HG02981 (cell line): Measurements from ENCODE around the gene NXN.
"Not testable (repeated sequence)": the region's sequence is repeated elsewhere in the genome, so short reads cannot be mapped to it uniquely, and the experiment has no call there.

Experiments used
- ATAC-seq: cut with Tn5 transposase; IDR thresholded peaks from one replicate; pipeline ENCODE4 v1.9.1; 2021; ENCODE audit warnings: mild to moderate bottlenecking, moderate library complexity; ENCODE audit not compliant: unreplicated experiment

The NXN gene

GRCh38 chr17:867238-867637 is 112.3 kb downstream of the NXN start:
- not testable (repeated sequence) for ATAC-seq

GRCh38 chr17:866568-867103 is 112.9 kb downstream of the NXN start:
- no peak for ATAC-seq

GRCh38 chr17:864315-864714 is 115.3 kb downstream of the NXN start:
- no peak for ATAC-seq

GRCh38 chr17:863880-864279 is 115.7 kb downstream of the NXN start:
- no peak for ATAC-seq

- no peak for ATAC-seq
Measured at GRCh38 chr17:862582-862981, 117.0 kb downstream of the NXN start.

- no peak for ATAC-seq
Measured at GRCh38 chr17:861364-861763, 118.2 kb downstream of the NXN start.

GRCh38 chr17:860805-861204 is 118.8 kb downstream of the NXN start:
- ATAC-seq, result no peak

- ATAC-seq, result no peak
Measured at GRCh38 chr17:859824-860195, 119.8 kb downstream of the NXN start.

- no peak for ATAC-seq
Measured at GRCh38 chr17:859061-859823, 120.3 kb downstream of the NXN start.

- no peak for ATAC-seq
Measured at GRCh38 chr17:856149-856548, 123.4 kb downstream of the NXN start.

- ATAC-seq, result no peak
Measured at GRCh38 chr17:855569-855968, 124.0 kb downstream of the NXN start.

- not testable (repeated sequence) for ATAC-seq
Measured at GRCh38 chr17:852850-853249, 126.7 kb downstream of the NXN start.

GRCh38 chr17:852349-852748 is 127.2 kb downstream of the NXN start:
- no peak for ATAC-seq

GRCh38 chr17:851924-852323 is 127.7 kb downstream of the NXN start:
- no peak for ATAC-seq

GRCh38 chr17:850851-851763 is 128.5 kb downstream of the NXN start:
- no peak for ATAC-seq

- ATAC-seq, result no peak
Measured at GRCh38 chr17:850086-850850, 129.3 kb downstream of the NXN start.

GRCh38 chr17:848402-848801 is 131.2 kb downstream of the NXN start:
- ATAC-seq, result no peak

- ATAC-seq, result no peak
Measured at GRCh38 chr17:846901-847843, 132.4 kb downstream of the NXN start.

GRCh38 chr17:841313-841712 is 138.3 kb downstream of the NXN start:
- no peak for ATAC-seq

GRCh38 chr17:838486-838885 is 141.1 kb downstream of the NXN start:
- no peak for ATAC-seq
